B cell (primary cell): ENCODE results near the gene CCDC85B. TPM values are rescaled to one million over a fixed set of nuclear protein-coding genes. Genes with fewer than 3 reads are reported as not detected.

Experiments used
- ATAC-seq: fragments of 200-7000 bp; cut with Tn5 transposase; one replicate; pipeline ENCODE4 v1.10.0; 2021; ENCODE audit warnings: low read depth, mild to moderate bottlenecking, moderate number of reproducible peaks, moderate library complexity
- CTCF ChIA-PET: fragments of 350-600 bp; sonication (Branson Sonifier 250); formaldehyde crosslinking; loops from one replicate; lab custom pipeline; 2021; ENCODE audit warnings: antibody characterized with exemption, inconsistent platforms; lab: Charles Lee
- POLR2A ChIA-PET: fragments of 350-600 bp; sonication (Branson Sonifier 250); formaldehyde crosslinking; loops from one replicate; lab custom pipeline; 2021; ENCODE audit warnings: antibody characterized with exemption; lab: Charles Lee
- DNase-seq: peaks from one replicate; pipeline ENCODE4 v3.0.0; 2013
- H2AFZ ChIP-seq: 2 replicates; pipeline ENCODE4 v1.6.1; 2012; ENCODE audit warnings: mild to moderate bottlenecking, low read depth, low read length; ENCODE audit not compliant: insufficient read depth, poor library complexity, severe bottlenecking
- H3K27ac ChIP-seq, 2 donors: 1 replicate in 1 of 2; 2 replicates in 1 of 2; pipeline ENCODE4 v1.5.1; 2012 to 2013; ENCODE audit warnings: low read length in 2 of 2, mild to moderate bottlenecking in 2 of 2, moderate library complexity in 1 of 2
- H3K27me3 ChIP-seq, 4 experiments: fragments of 200-600 bp in 1 of 4; sonication (generic) in 1 of 4; replicated peaks in 1 of 4; 1 replicate in 2 of 4; 2 replicates in 2 of 4; pipeline versions ENCODE4 v1.6.1 to v1.7.0; 2013 to 2016; ENCODE audit warnings: low read length in 3 of 4, mild to moderate bottlenecking in 2 of 4, mixed read lengths in 1 of 4, moderate library complexity in 1 of 4; ENCODE audit not compliant: insufficient read depth in 4 of 4, control insufficient read depth in 3 of 4; ENCODE audit errors: control extremely low read depth in 1 of 4
- H3K36me3 ChIP-seq, 2 experiments: replicated peaks in 1 of 2; 1 replicate in 1 of 2; 2 replicates in 1 of 2; pipeline versions ENCODE4 v1.6.1 to v1.7.1; 2013; ENCODE audit warnings: low read length in 1 of 2; ENCODE audit not compliant: insufficient read depth in 2 of 2, control insufficient read depth in 1 of 2; ENCODE audit errors: control extremely low read depth in 1 of 2, extremely low read depth in 1 of 2
- H3K4me1 ChIP-seq, 2 donors: fragments of 200-600 bp in 1 of 2; sonication (generic) in 1 of 2; 1 replicate in 1 of 2; 2 replicates in 1 of 2; pipeline versions ENCODE4 v1.5.1 to v1.6.1; 2013 to 2017; ENCODE audit warnings: low read length in 2 of 2; ENCODE audit not compliant: control insufficient read depth in 2 of 2, insufficient read depth in 2 of 2
- H3K4me2 ChIP-seq: replicated peaks from 2 replicates; pipeline ENCODE3; 2012; ENCODE audit warnings: mild to moderate bottlenecking, low read depth, low read length; ENCODE audit not compliant: poor library complexity, severe bottlenecking
- H3K4me3 ChIP-seq, 5 experiments: fragments of 200-600 bp in 1 of 5; sonication (generic) in 1 of 5; 1 replicate in 3 of 5; 2 replicates in 2 of 5; pipeline versions ENCODE4 v1.5.1 to v1.7.0; 2011 to 2016; ENCODE audit warnings: low read length in 4 of 5, mild to moderate bottlenecking in 4 of 5, low read depth in 2 of 5, control low read depth in 1 of 5, moderate library complexity in 1 of 5; ENCODE audit not compliant: insufficient read depth in 1 of 5; ENCODE audit errors: control extremely low read depth in 1 of 5, extremely low read depth in 1 of 5
- H3K79me2 ChIP-seq: fragments of 200-600 bp; sonication (generic); one replicate; pipeline ENCODE4 v1.6.0; 2016; ENCODE audit warnings: low read length; ENCODE audit not compliant: control insufficient read depth, insufficient read depth
- H3K9ac ChIP-seq: fragments of 200-600 bp; sonication (generic); 2 replicates; pipeline ENCODE4 v1.6.1; 2017; ENCODE audit warnings: mild to moderate bottlenecking, low read length, moderate library complexity
- H3K9me3 ChIP-seq, 3 donors: one replicate each; pipeline versions ENCODE4 v1.6.1 to v1.7.1; 2013; ENCODE audit warnings: low read length in 2 of 3; ENCODE audit not compliant: control insufficient read depth in 2 of 3, insufficient read depth in 1 of 3; ENCODE audit errors: control extremely low read depth in 1 of 3
- H4K20me1 ChIP-seq: 2 replicates; pipeline ENCODE4 v1.6.0; 2012; ENCODE audit warnings: mild to moderate bottlenecking, low read length; ENCODE audit not compliant: insufficient read depth, control insufficient read depth, poor library complexity, severe bottlenecking
- H3K27ac Mint-ChIP-seq: one replicate; pipeline ENCODE4 v1.8.0; 2021; ENCODE audit warnings: mixed read lengths
- H3K27me3 Mint-ChIP-seq: one replicate; pipeline ENCODE4 v1.8.0; 2021; ENCODE audit warnings: mixed read lengths
- H3K4me1 Mint-ChIP-seq: one replicate; pipeline ENCODE4 v1.8.0; 2021; ENCODE audit warnings: mixed read lengths
- H3K4me3 Mint-ChIP-seq: one replicate; pipeline ENCODE4 v1.8.0; 2021; ENCODE audit warnings: mixed read lengths
- H3K9me3 Mint-ChIP-seq: one replicate; pipeline ENCODE4 v1.8.0; 2022; ENCODE audit warnings: mixed read lengths; ENCODE audit not compliant: insufficient read depth
- CTCF ChIP-seq: fragments of 200-600 bp; IDR thresholded peaks from one replicate; pipeline ENCODE4 v1.8.0; 2022; ENCODE audit warnings: antibody characterized with exemption, mild to moderate bottlenecking
- EZH2 ChIP-seq: IDR thresholded peaks from 2 replicates; pipeline ENCODE4 v1.6.1; 2012; ENCODE audit warnings: borderline replicate concordance, low read depth, mild to moderate bottlenecking, moderate library complexity, low read length; ENCODE audit not compliant: insufficient read depth, poor library complexity, severe bottlenecking
- WGBS: methylation state at CpG from one replicate; pipeline ENCODE4 v1.1.5; 2013; ENCODE audit warnings: missing lambda C conversion rate; ENCODE audit not compliant: insufficient coverage; 5-methylcytosine and 5-hydroxymethylcytosine counted together
- intact Hi-C: fragments of 100-400 bp; cut with micrococcal nuclease; formaldehyde crosslinking; loops from one replicate; pipeline ENCODE4 v1.10.0; 2022
- polyA plus RNA-seq: library from polyadenylated mRNA; depleted of rRNA; stranded (reverse); fragments of >200 nt; gene quantifications from 2 replicates; pipeline ENCODE4 v1.2.3, GENCODE V29; 2012
- total RNA-seq, 2 donors: library from RNA; stranded (reverse); fragments of 120-200 nt in 1 of 2; gene quantifications; 1 replicate in 1 of 2; 2 replicates in 1 of 2; pipeline versions ENCODE4 v1.2.3 to v1.2.4, GENCODE V29; 2013 to 2022

CCDC85B gene
- total and polyA plus RNA-seq, 2 donors (not counting 1 experiment from before 2014, with no cell fraction given) = 18.2 to 39.5 TPM

- no peak overlapping the region for H3K4me3 Mint-ChIP-seq
- no peak overlapping the region for H3K4me2 ChIP-seq
- no peak overlapping the region for H3K4me3 ChIP-seq
- ATAC-seq = no peak
- peaks cover 8% of the 10 kb centered on the region for H3K27me3 Mint-ChIP-seq
- DNase-seq = no peak
- no peak overlapping the region for H3K27ac ChIP-seq
- ChIA-PET POLR2A (interaction anchor here (0.5 to 0.7 kb wide), 2 partner anchors 22 to 738 kb away, joined by 3 to 4 read pairs; partner anchors contain the start of gene C11orf68), CTCF (interaction anchor here (2.7 to 7.0 kb wide), 2 partner anchors 9 to 12 kb away, joined by 9 to 44 read pairs; partner anchors contain the start of gene FIBP)
- H3K4me1 Mint-ChIP-seq = peaks cover 34% of the 10 kb centered on the region
- H3K79me2 ChIP-seq = peaks cover 11% of the 10 kb centered on the region
- H3K4me1 ChIP-seq = peaks cover 43 to 44% of the 10 kb centered on the region in 2 donors
- H3K27me3 ChIP-seq = peaks cover 0 to 28% (median 10%) of the 10 kb centered on the region in 4 experiments
- no peak overlapping the region for H3K27ac Mint-ChIP-seq
- intact Hi-C loops = no loop called here
- H3K9me3 ChIP-seq = peaks cover 0 to 10% (median 0%) of the 10 kb centered on the region in 3 donors
- no peak overlapping the region for H3K9ac ChIP-seq
- H3K9me3 Mint-ChIP-seq = no peaks in the 10 kb centered on the region
- no peaks in the 10 kb centered on the region for H3K36me3 ChIP-seq
- peaks cover 7% of the 10 kb centered on the region for H4K20me1 ChIP-seq
- TF ChIP-seq EZH2 (no peak), CTCF (no peak)
- WGBS = 75% methylated on average over 4 of the region's 4 CpGs
- no peak overlapping the region for H2AFZ ChIP-seq
Observed at GRCh38 chr11:65897020-65897471, 6.6 kb downstream of the CCDC85B start.

GRCh38 chr11:65898656-65899355 lies 8.3 kb downstream of the CCDC85B start:
- no peak overlapping the region for H3K27ac Mint-ChIP-seq
- H3K4me1 ChIP-seq = peaks cover 26 to 27% of the 10 kb centered on the region in 2 donors
- 20% methylated on average over 23 of the region's 28 CpGs for WGBS
- H3K27ac ChIP-seq = no peak overlapping the region
- H3K4me2 ChIP-seq = peak overlapping the region; percentile 95
- no peaks in the 10 kb centered on the region for H3K9me3 Mint-ChIP-seq
- DNase-seq (no peak), ATAC-seq (no peak)
- ChIA-PET CTCF (interaction anchor here (0.7 to 7.0 kb wide), 7 partner anchors 8 to 87 kb away, joined by 3 to 44 read pairs (median 7); partner anchors contain the start of genes CCDC85B and FIBP), POLR2A (interaction anchor here (0.6 to 4.4 kb wide), 3 partner anchors 10 to 259 kb away, joined by 3 to 33 read pairs (median 6); partner anchors contain the start of genes CCDC85B and FIBP)
- peaks cover 0 to 10% (median 0%) of the 10 kb centered on the region in 3 donors for H3K9me3 ChIP-seq
- peak overlapping the region; percentile 68 for H3K4me3 Mint-ChIP-seq
- peak overlapping the region in 3 of 5 experiments; percentile 52 to 64 (median 56) for H3K4me3 ChIP-seq
- H2AFZ ChIP-seq = peak overlapping the region; percentile 32
- peaks cover 16% of the 10 kb centered on the region for H3K4me1 Mint-ChIP-seq
- H3K9ac ChIP-seq = peak overlapping the region; percentile 71
- peaks cover 0 to 38% (median 12%) of the 10 kb centered on the region in 4 experiments for H3K27me3 ChIP-seq
- no peaks in the 10 kb centered on the region for H3K36me3 ChIP-seq
- peaks cover 11% of the 10 kb centered on the region for H3K27me3 Mint-ChIP-seq
- no peaks in the 10 kb centered on the region for H3K79me2 ChIP-seq
- H4K20me1 ChIP-seq = no peaks in the 10 kb centered on the region
- no peak for TF ChIP-seq CTCF
- intact Hi-C loops = no loop called here
